ENCODE data around the gene IFIT3. TPM values are rescaled to one million over a fixed set of nuclear protein-coding genes. Genes with fewer than 3 reads are reported as not detected.

Gene IFIT3
- total RNA-seq, 1 experiment from 2014 or later: 1.5 TPM

- no peaks in the 10 kb centered on the region for H3K36me3 Mint-ChIP-seq (ENCODE audit: insufficient read depth, unreplicated experiment)
- no peaks in the 10 kb centered on the region for H3K27me3 Mint-ChIP-seq (ENCODE audit: insufficient read depth, unreplicated experiment)
- POLR2A ChIA-PET: no interaction called here
- H3K36me3 ChIP-seq (ENCODE audit: control insufficient read depth, insufficient read depth, low read length): no peaks in the 10 kb centered on the region
- no peak overlapping the region for H3K27ac Mint-ChIP-seq (ENCODE audit: unreplicated experiment)
- no peaks in the 10 kb centered on the region for H3K9me3 Mint-ChIP-seq (ENCODE audit: unreplicated experiment)
- H3K27me3 ChIP-seq (replicated peaks; ENCODE audit: control insufficient read depth, insufficient read depth, low read length): no peaks in the 10 kb centered on the region
- no peak for TF ChIP-seq CTCF (IDR thresholded peaks at IDR 0.05; ENCODE audit: insufficient read depth in 1 of 2, low read depth in 1 of 2, low read length in 1 of 2, severe bottlenecking in 1 of 2, unreplicated experiment in 1 of 2)
- H3K4me3 Mint-ChIP-seq (ENCODE audit: unreplicated experiment): no peak overlapping the region
- CTCF ChIA-PET: no interaction called here
- H3K4me1 Mint-ChIP-seq (ENCODE audit: low read depth, unreplicated experiment): no peaks in the 10 kb centered on the region
- no peaks in the 10 kb centered on the region for H3K9me3 ChIP-seq
- DNase-seq: no peak
- H3K4me1 ChIP-seq: peaks cover 7% of the 10 kb centered on the region; the same call in 1 of the 2 replicates
- no peak overlapping the region for H3K4me3 ChIP-seq (ENCODE audit: low read depth, low read length)
- no TSS peak for BruUV-seq (replicated peaks)
- intact Hi-C loops (cut with micrococcal nuclease; ENCODE audit: unreplicated experiment): no loop called here
Observed at GRCh38 chr10:89309156-89310055, 18.4 kb upstream of the IFIT3 start.

GRCh38 chr10:89310056-89310893 lies 17.5 kb upstream of the IFIT3 start:
- Histone ChIP-seq H3K4me3 (ENCODE audit: low read depth, low read length) (no peak overlapping the region), H3K27me3 (replicated peaks; ENCODE audit: control insufficient read depth, insufficient read depth, low read length) (no peaks in the 10 kb centered on the region), H3K9me3 (no peaks in the 10 kb centered on the region), H3K36me3 (ENCODE audit: control insufficient read depth, insufficient read depth, low read length) (no peaks in the 10 kb centered on the region), H3K4me1 (peaks cover 7% of the 10 kb centered on the region; the same call in 1 of the 2 replicates)
- no peak for DNase-seq
- ChIA-PET POLR2A (no interaction called here), CTCF (no interaction called here)
- Mint-ChIP-seq H3K36me3 (ENCODE audit: insufficient read depth, unreplicated experiment) (no peaks in the 10 kb centered on the region), H3K27ac (ENCODE audit: unreplicated experiment) (no peak overlapping the region), H3K4me3 (ENCODE audit: unreplicated experiment) (no peak overlapping the region), H3K27me3 (ENCODE audit: insufficient read depth, unreplicated experiment) (no peaks in the 10 kb centered on the region), H3K4me1 (ENCODE audit: low read depth, unreplicated experiment) (no peaks in the 10 kb centered on the region), H3K9me3 (ENCODE audit: unreplicated experiment) (no peaks in the 10 kb centered on the region)
- intact Hi-C loops (cut with micrococcal nuclease; ENCODE audit: unreplicated experiment): no loop called here
- BruUV-seq (replicated peaks): no TSS peak
- no peak for TF ChIP-seq CTCF (IDR thresholded peaks at IDR 0.05; ENCODE audit: insufficient read depth in 1 of 2, low read depth in 1 of 2, low read length in 1 of 2, severe bottlenecking in 1 of 2, unreplicated experiment in 1 of 2)

- no peak for TF ChIP-seq CTCF (IDR thresholded peaks at IDR 0.05; ENCODE audit: insufficient read depth in 1 of 2, low read depth in 1 of 2, low read length in 1 of 2, severe bottlenecking in 1 of 2, unreplicated experiment in 1 of 2)
- H3K9me3 Mint-ChIP-seq (ENCODE audit: unreplicated experiment): peaks cover 6% of the 10 kb centered on the region
- intact Hi-C loops (cut with micrococcal nuclease; ENCODE audit: unreplicated experiment): no loop called here
Observed at GRCh38 chr10:89312973-89313372, 14.8 kb upstream of the IFIT3 start.

More at GRCh38 chr10:89312973-89313372, 14.8 kb upstream of the IFIT3 start:
- Histone ChIP-seq H3K4me1 (no peaks in the 10 kb centered on the region), H3K36me3 (ENCODE audit: control insufficient read depth, insufficient read depth, low read length) (no peaks in the 10 kb centered on the region), H3K9me3 (no peaks in the 10 kb centered on the region), H3K4me3 (ENCODE audit: low read depth, low read length) (no peak overlapping the region), H3K27me3 (replicated peaks; ENCODE audit: control insufficient read depth, insufficient read depth, low read length) (no peaks in the 10 kb centered on the region)
- Mint-ChIP-seq H3K4me1 (ENCODE audit: low read depth, unreplicated experiment) (no peaks in the 10 kb centered on the region), H3K36me3 (ENCODE audit: insufficient read depth, unreplicated experiment) (no peaks in the 10 kb centered on the region), H3K4me3 (ENCODE audit: unreplicated experiment) (no peak overlapping the region), H3K27me3 (ENCODE audit: insufficient read depth, unreplicated experiment) (no peaks in the 10 kb centered on the region), H3K27ac (ENCODE audit: unreplicated experiment) (no peak overlapping the region)
- no peak for DNase-seq
- BruUV-seq (replicated peaks): no TSS peak
- CTCF ChIA-PET: no interaction called here
- POLR2A ChIA-PET: no interaction called here
